ENCODE results near the gene BCOR.
A peak's percentile ranks its signal among the peaks of the same experiment; 100 is the strongest.

DNA sequence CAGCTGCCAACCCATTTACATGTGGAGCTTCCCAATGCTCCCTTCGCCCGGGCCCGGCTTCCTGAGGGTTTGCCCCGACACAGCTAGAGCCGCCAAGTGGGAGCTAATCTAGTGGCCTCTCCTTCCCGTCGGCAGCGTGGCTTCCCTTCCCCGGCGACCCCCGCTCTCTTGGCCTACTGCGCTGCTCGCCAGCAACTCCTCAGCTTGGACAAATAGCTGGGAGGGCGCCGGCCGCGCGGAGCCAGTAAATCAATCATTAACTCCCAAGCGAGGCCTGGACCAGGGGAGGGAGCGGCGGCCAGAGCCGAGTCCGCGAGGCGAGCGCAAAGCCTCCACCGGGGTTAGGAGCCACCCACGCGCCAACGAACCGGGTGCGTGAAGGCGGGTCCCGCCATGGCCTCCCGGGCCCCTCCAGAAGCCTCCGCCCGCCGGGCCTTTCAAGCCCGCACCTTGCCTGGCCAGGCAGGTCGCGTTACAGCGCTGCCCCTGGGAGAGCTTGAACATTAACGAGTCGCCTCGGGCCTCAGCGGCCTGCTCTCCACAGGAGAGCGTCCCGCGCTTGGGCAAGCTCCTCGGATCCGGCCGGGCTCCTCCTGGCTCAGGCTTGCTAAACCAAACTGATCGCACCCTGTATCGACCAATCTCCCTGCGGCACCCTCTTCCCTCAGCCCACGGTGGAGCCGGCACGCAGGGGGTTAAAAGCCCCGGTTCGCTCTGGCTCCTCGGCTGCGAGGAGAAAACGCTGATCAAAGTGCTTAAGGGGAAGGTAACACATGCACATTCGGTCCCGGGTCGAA lies 10.6 kb upstream of the BCOR start:
- TF ChIP-seq, protein P1, sequence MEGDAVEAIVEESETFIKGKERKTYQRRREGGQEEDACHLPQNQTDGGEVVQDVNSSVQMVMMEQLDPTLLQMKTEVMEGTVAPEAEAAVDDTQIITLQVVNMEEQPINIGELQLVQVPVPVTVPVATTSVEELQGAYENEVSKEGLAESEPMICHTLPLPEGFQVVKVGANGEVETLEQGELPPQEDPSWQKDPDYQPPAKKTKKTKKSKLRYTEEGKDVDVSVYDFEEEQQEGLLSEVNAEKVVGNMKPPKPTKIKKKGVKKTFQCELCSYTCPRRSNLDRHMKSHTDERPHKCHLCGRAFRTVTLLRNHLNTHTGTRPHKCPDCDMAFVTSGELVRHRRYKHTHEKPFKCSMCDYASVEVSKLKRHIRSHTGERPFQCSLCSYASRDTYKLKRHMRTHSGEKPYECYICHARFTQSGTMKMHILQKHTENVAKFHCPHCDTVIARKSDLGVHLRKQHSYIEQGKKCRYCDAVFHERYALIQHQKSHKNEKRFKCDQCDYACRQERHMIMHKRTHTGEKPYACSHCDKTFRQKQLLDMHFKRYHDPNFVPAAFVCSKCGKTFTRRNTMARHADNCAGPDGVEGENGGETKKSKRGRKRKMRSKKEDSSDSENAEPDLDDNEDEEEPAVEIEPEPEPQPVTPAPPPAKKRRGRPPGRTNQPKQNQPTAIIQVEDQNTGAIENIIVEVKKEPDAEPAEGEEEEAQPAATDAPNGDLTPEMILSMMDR (conservative IDR thresholded peaks at IDR 0.05): no peak
- peak; percentile 85 for TF ChIP-seq ZFX (IDR thresholded peaks at IDR 0.05)

Measured in C4-2B (cell line).